ENCODE results near the gene RPS27.
"Not testable (repeated sequence)": the region's sequence is repeated elsewhere in the genome, so short reads cannot be mapped to it uniquely, and the experiment has no call there.

The RPS27 gene

GRCh38 chr1:153987621-153988020, 2.9 kb upstream of the RPS27 start:
- no peak for DNase-seq

GRCh38 chr1:153991151-153991630, 629 bp downstream of the RPS27 start:
- DNase-seq = no peak

GRCh38 chr1:153991806-153992205, 1.2 kb downstream of the RPS27 start:
- DNase-seq = no peak

- DNase-seq = no peak
These were observed 4.6 kb downstream of the RPS27 start for GRCh38 chr1:153995202-153995601.

- no peak for DNase-seq
These were observed 5.1 kb downstream of the RPS27 start for GRCh38 chr1:153995640-153996039.

GRCh38 chr1:153996882-153997281, 6.3 kb downstream of the RPS27 start:
- not testable (repeated sequence) for DNase-seq

- DNase-seq = no peak
These were observed 9.9 kb downstream of the RPS27 start for GRCh38 chr1:154000420-154000819.

- DNase-seq = no peak
These were observed 15.6 kb downstream of the RPS27 start for GRCh38 chr1:154006136-154006535.

GRCh38 chr1:154012129-154012528, 21.6 kb downstream of the RPS27 start:
- no peak for DNase-seq

- DNase-seq = not testable (repeated sequence)
These were observed 22.0 kb downstream of the RPS27 start for GRCh38 chr1:154012543-154012942.

GRCh38 chr1:154014154-154014907, 23.8 kb downstream of the RPS27 start:
- DNase-seq = no peak

- no peak for DNase-seq
These were observed 28.7 kb downstream of the RPS27 start for GRCh38 chr1:154019269-154019668.

- DNase-seq = no peak
These were observed 29.4 kb downstream of the RPS27 start for GRCh38 chr1:154019940-154020339.

- DNase-seq = not testable (repeated sequence)
These were observed 43.1 kb downstream of the RPS27 start for GRCh38 chr1:154033697-154034096.

Data from NCI-H2081 (cell line).